GM21619 (cell line): ENCODE data around the gene IZUMO2.

Experiments
- ATAC-seq: cut with Tn5 transposase; IDR thresholded peaks from one replicate; pipeline ENCODE4 v1.9.1; 2021; ENCODE audit not compliant: unreplicated experiment

The IZUMO2 gene

GRCh38 chr19:50162988-50163387 lies at the start of gene IZUMO2:
IZUMO2 (minus strand) TSS chr19:50163281; CDS start chr19:50163194, 87 bp downstream.
- no peak for ATAC-seq

- ATAC-seq = no peak
These were observed 47.3 kb upstream of the IZUMO2 start for GRCh38 chr19:50210425-50210824.

GRCh38 chr19:50209131-50209530 lies 46.0 kb upstream of the IZUMO2 start:
- no peak for ATAC-seq

- ATAC-seq = no peak
These were observed 44.6 kb upstream of the IZUMO2 start for GRCh38 chr19:50207730-50208129.

- ATAC-seq = no peak
These were observed 43.1 kb upstream of the IZUMO2 start for GRCh38 chr19:50206191-50206590.

- no peak for ATAC-seq
These were observed 42.6 kb upstream of the IZUMO2 start for GRCh38 chr19:50205681-50206138.

- ATAC-seq = no peak
These were observed 42.0 kb upstream of the IZUMO2 start for GRCh38 chr19:50204811-50205675.

GRCh38 chr19:50204081-50204428 lies 41.0 kb upstream of the IZUMO2 start:
- ATAC-seq = no peak

GRCh38 chr19:50203281-50204080 lies 40.4 kb upstream of the IZUMO2 start, which contains the start of gene MYH14:
MYH14 (plus strand) TSS chr19:50203622; CDS start chr19:50210366, 6,744 bp downstream.
- ATAC-seq = no peak

- ATAC-seq = no peak
These were observed 39.8 kb upstream of the IZUMO2 start for GRCh38 chr19:50202962-50203280.

GRCh38 chr19:50202386-50202785 lies 39.3 kb upstream of the IZUMO2 start:
- no peak for ATAC-seq

GRCh38 chr19:50199259-50199555 lies 36.1 kb upstream of the IZUMO2 start:
- ATAC-seq = no peak

- no peak for ATAC-seq
These were observed 35.6 kb upstream of the IZUMO2 start for GRCh38 chr19:50198431-50199258.

- ATAC-seq = no peak
These were observed 34.3 kb upstream of the IZUMO2 start for GRCh38 chr19:50197348-50197747.

- no peak for ATAC-seq
These were observed 33.3 kb upstream of the IZUMO2 start for GRCh38 chr19:50196322-50196932.

- no peak for ATAC-seq
These were observed 32.1 kb upstream of the IZUMO2 start for GRCh38 chr19:50195224-50195623.

- ATAC-seq = no peak
These were observed 29.6 kb upstream of the IZUMO2 start for GRCh38 chr19:50192463-50193211.

GRCh38 chr19:50191216-50191615 lies 28.1 kb upstream of the IZUMO2 start:
- ATAC-seq = no peak

- no peak for ATAC-seq
These were observed 27.4 kb upstream of the IZUMO2 start for GRCh38 chr19:50190439-50190891.

- ATAC-seq = no peak
These were observed 26.2 kb upstream of the IZUMO2 start for GRCh38 chr19:50189331-50189730.
